NK-92 (cell line): ENCODE results near the gene PUM2.
"Not testable (repeated sequence)": the region's sequence is repeated elsewhere in the genome, so short reads cannot be mapped to it uniquely, and the experiment has no call there.

Source experiments
- DNase-seq: peaks from one replicate; lab custom pipeline; 2025; ENCODE audit not compliant: unreplicated experiment; lab: John Stamatoyannopoulos, UW

Gene PUM2

DNA sequence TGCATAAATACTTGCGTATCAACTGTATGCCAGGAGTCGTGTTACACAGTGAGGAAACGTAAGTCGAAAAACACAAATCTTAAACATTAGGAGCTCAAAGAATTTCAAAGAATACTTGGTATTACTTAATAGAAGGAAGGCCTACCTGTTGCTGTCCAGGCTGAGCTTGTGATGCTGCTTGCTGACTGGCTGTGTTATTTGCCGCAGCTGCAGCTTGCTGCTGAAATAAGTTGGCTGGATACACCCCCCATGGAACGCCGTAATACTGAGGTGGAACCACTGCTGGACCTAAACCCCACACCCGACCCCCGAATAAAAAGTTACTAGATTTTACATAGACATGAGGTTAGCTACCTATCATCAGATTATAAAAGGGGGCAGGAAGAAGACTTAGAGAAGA lies 56.4 kb downstream of the PUM2 start:
- DNase-seq = no peak

DNA sequence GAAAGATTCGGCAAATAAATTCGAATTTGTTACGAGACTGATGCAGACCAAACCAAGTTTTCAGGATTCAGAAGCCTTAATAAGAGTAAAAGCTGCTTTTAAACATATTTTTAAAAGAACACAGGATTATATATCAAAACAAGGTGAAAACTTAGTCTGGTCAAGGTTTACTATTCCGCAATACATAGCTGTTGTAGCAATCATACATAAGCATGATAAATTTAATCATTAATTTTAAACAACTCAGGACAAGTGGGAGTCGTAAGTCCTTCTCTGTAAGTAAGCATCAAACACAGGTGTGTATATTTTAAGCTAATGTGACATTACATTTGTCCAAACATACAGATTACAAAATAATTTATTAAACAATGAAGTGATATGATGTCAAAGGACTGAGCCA lies 57.7 kb downstream of the PUM2 start:
- DNase-seq = no peak

DNA sequence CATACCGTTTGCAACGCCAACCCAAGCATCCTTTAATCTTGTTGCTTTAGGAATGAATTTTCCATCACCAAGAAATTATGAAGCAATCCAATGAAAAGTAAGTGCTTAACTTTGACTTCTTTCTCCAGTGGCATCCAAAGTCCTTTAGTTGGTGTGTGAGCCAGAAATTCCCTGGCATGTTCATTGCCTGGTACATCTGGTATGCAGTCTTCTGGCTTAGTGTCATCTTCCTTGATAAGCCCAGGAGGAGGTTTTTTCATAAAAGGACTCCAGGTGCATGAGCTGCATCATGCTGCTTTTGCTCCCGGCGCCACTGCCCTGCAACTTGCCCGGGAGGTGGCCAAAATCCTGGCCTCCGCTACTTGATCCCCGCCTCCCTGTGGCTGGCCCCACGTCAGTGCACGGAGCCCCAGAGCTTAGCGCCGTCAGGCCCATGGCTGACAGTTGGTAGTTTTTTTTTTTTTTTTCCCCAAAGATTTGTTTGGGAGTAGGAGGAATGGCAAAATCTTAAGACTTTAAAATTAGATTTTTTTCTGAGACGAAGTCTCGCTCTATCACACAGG lies 58.7 kb downstream of the PUM2 start:
- DNase-seq = no peak

DNA sequence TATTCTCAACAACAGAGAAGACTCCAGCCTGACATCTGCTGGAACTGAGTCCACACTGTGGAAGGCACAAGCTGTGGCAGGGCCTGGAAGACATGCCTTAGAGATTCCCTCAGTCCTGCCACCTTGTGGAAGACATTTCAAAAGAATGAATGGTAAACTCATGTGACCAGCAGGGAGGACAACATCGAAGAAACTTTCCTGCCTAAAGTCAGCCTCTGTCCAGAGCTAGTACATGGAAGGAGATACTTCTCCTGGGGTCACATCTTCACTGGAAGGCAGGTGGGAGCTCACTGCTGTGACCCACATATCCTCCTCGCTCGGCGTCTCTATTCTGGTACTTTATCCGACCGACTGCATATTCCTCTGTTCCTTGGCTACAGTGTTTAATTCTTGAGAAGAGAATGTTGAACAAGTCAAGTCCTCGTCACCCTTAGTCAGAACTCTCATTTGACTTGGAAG lies 59.5 kb downstream of the PUM2 start:
- DNase-seq = no peak

DNA sequence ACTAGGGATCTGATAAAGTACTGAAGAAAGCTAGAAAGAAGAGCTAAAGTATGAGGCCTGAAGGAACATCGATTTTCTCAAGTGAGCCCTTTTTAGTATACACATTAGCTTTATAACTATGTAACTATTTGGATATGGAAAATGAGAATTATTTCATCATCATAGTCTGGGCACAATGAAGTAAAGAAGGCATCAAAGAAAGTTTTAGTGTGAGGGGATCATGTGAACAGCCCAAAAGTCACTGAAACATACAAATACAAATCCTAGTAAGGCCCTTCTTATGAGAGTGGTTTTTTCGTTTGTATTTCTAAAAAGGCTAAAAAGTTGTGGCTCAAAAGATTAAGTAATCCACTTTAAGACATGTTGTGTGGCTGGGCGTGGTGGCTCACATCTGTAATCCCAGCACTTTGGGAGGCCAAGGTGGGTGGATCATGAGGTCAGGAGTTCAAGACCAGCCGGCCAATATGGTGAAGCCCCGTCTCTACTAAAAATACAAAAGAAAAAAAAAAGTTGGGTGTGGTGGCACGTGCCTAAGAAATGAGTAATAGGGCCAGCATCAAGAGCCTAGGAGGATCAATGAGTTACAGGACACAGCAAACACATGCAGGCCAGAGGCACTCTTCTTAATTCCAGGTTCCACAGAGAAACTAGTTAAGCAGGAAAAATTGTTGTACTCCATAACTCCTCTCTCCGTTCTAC lies 61.9 kb downstream of the PUM2 start:
- no peak for DNase-seq

DNA sequence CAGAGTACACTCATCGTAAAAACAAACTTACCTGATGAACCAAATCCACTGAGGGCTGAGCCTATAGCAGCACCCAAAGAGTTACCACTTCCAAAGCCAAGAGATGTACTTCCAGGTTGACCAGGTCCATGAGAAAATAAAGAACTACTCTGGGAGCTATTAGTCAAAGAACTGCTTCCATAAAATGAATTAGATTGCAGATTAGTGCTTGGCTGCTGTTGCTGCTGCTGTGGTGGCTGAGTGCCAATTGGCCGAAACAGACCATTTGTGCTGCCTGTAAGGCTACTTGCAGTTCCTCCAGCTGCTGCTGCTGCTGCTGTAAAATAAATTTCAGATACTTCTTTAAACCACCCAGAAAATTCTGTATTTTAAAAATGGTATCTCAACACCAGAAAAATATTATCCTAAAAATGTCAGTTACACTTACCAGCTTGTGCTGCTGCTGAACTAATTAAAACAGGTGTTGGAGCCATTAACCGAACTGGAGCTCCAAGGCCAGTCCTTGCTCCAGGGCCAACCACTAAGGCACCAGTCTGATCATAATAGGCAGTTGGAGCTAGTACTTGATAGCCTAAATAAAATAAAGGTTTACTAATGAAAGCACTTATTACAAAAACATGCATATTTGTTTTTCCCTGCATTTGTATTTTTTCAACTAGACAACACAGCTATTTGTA lies 67.6 kb downstream of the PUM2 start:
- no peak for DNase-seq

DNA sequence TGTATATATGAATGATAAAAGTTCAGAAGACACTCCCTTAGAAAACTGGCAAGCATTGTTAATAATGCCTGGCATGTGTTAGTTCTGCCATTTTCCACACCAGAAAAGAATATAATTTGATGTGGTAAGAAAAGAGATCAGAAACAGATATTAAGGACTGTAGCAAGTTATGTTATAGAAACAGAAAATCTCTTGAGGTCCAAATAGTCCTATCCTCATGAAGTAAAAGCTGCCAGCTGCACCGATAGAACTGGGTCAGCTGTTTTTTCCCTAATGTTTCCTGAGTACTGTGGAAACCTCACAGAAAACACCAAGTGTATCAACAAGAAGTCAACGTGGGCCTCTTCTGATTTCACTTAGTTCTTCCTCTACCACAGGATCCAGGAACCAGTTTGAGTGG lies 68.8 kb downstream of the PUM2 start:
- DNase-seq = no peak

DNA sequence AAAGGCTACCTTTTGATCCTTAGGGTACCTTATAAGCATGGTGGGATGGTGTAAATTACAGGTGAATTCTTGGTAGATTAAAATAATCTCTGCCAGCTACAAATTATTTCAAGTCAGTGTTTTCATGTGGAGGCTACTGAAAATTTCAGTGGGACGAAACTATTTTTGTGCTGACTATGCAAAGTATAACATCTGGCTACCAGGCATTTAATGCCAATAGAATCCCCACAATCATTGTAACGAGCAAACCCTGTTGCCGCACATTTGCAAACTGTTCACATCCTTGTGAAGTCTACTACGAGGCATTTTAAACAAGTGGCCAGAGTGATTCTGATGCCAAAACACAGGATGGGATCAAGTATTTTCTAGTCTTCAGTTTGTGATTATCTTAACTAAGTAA lies 77.6 kb downstream of the PUM2 start:
- no peak for DNase-seq

DNA sequence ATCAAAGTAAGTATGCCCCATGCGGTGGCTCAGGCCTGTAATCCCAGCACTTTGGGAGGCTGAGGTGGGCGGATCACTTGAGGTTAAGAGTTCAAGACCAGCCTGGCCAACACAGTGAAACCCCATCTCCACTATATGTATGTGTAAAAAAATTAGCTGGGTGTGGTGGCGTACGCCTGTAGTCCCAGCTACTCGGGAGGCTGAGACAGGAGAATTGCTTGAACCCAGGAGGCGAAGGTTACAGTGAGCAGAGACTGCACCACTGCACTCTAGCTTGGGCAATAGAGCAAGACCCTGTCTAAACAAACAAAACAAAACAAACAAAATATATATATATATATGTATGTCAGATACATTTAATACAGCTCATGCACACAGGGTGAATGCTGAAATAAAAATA lies 82.3 kb downstream of the PUM2 start:
- not testable (repeated sequence) for DNase-seq

DNA sequence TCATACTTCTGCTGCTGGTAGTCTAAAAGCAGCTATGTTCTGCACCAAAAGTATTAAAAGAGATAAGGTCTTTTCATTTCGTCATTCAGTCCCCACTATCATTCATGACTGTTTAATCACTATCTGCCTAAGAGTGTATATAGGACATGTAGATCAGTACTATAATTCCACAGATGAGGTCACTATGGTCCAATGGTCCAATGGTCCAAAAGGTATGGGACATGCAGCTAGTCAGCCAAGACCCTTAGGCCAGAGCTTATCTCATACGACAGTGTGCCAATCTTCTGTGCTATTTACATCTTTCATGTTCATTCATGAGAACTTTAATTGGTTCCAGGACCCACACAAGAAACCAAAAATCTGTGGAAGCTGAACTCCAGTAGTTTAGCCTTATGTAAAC lies 83.1 kb downstream of the PUM2 start:
- no peak for DNase-seq

DNA sequence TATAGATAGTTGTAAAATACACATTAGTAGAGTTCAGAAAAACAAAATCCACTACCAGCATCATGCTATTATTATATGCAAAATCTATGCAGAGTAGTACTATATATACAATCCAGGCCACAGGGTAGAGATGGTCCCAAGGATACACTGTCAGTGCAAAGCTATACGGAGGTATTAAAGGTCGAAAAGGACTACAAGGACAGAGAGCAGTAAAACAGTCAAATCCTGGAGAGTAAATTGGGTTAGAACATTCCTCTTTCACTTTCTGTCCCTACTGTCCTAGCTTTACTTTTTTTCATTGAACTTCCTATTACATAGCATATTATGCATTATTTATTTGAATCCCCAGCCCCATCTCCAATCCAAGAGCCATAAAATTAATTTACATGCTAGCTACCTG lies 86.0 kb downstream of the PUM2 start:
- no peak for DNase-seq

DNA sequence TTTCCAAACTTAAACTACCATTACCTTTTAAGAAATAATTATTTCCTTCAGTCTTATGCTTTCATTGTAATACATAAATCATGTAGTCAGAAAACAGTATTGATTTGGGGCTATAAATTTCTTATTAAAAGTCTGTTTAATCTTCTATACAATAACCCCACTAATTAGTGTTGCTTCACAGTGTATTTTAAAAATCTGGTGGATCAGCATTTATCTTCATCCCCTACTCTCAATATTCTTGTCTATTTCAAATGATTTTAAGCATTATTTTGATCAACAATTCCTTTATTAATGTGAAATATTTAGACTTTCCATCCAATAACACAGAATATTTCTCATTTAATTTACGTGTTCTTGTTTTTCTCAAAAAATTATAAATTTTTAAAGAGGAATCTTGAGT lies 93.2 kb downstream of the PUM2 start:
- no peak for DNase-seq

DNA sequence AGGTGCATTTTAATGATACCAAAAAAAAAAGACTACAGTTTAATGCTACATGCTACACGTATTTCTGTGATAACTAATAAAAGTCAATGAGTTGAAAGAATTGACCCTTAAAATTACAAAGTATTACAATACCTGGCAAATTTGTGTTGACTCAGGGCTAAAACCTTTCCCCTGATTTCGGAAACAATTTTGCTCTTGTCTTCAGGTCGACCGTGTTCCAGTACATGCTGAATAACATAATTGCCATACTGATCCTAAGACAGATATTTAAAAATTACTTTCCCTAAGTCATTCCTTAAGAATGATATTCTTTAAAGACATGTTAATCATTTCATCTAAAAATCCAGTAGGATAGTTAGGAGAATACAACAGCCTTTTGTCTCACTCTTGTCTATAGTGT lies 95.9 kb downstream of the PUM2 start:
- DNase-seq = no peak

DNA sequence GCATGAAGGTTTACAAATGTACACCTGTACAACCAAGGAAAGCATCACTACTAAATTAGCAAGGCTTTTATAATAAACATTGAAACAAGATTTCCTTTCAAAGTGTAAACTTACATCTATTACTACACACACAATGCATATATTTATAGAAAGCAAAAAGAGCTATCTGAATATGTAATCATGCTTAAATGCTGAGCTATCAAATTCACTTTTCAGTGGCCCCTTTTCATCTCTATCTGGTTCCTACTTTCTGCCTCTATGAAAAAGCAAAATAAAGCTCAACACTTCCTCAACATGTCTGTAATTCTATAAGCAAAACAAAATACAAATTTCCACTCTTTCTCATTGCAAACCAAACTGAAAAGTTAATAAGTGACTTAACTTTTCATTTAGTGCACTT lies 100.2 kb downstream of the PUM2 start:
- DNase-seq = no peak

DNA sequence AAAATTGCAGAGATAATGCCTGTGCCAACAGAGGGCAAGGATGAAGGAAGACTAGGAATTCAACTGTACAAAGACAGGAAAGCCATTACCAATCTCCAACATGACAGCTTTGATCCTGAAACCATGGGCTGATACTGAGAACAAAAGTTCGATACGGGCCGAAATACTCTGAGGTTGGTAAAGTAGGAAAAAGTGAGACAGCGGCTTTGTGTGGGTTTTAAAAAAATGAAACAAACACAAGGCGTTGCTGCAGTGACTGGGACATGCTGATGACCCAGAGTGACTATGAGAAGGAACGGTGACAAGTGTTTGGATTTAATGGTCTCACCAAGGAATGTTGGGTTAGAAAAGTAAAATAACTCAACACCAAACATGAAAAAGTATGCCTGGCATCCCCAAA lies 101.5 kb downstream of the PUM2 start:
- DNase-seq = no peak

DNA sequence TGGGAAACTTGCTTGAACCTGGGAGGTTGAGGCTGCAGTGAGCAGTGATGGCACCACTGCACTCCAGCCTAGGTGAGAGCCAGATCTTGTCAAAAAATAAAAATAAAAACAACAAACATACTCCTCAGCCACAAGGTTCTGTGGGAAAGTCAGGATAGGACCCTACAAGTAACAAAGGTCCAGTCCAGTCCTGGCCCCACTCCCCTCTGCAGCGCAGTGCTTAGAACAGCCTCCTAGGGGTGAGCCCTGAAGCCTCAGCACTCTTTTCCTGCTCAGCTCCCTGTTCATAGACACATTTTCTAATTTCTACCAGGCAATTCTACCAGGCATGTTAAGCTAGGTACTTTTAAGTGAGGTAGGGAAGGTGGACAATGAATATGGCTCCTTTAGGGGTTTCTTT lies 103.6 kb downstream of the PUM2 start:
- no peak for DNase-seq

DNA sequence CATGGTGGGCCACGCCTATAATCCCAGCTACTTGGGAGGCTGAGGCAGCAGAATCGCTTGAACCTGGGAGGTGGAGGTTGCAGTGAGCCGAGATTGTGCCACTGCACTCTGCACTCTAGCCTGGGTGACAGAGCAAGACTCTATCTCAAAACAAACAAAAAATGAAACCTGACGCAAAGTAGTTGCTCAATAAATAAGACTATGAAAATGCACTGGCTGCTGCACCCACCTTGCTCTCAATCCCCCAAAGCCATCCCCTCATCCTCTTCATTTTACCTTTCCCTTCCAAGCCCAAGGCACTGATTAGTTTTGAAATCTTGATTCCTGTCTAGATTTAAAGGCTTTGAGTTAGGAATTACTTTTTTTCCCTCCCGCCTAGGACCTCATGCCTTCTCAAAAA lies 107.0 kb downstream of the PUM2 start:
- not testable (repeated sequence) for DNase-seq

DNA sequence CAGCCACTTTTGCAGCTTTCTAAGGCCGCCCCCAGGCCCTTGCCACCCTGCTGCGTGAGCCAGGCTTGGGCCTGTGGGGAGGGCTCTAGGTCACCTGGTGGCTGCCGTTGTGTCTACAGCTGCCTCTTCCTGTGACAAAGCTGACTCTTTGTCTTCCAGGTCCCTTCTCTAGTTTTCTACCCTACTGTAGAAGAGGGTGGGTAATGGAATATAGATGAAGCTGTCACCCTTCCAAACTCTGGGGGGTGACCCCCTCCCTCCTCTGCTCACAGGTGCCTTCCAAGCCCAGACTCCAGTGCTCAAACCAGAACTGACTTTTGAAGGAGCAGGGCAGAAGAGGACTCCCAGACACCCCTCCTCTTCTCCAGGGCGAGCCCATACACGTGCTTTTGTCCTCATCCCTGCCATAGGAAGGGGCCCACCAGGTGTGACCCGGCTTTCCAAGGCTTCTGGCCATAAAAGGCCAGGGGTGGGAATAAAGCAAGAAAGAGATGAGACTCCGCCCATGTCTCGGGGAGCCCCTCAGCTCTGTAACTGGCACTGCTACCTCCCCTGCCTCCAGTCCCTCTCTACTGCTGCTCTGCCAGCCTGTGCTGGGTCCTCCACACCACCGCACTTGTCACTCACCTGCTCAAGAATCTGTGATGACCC lies 107.8 kb downstream of the PUM2 start:
- no peak for DNase-seq

DNA sequence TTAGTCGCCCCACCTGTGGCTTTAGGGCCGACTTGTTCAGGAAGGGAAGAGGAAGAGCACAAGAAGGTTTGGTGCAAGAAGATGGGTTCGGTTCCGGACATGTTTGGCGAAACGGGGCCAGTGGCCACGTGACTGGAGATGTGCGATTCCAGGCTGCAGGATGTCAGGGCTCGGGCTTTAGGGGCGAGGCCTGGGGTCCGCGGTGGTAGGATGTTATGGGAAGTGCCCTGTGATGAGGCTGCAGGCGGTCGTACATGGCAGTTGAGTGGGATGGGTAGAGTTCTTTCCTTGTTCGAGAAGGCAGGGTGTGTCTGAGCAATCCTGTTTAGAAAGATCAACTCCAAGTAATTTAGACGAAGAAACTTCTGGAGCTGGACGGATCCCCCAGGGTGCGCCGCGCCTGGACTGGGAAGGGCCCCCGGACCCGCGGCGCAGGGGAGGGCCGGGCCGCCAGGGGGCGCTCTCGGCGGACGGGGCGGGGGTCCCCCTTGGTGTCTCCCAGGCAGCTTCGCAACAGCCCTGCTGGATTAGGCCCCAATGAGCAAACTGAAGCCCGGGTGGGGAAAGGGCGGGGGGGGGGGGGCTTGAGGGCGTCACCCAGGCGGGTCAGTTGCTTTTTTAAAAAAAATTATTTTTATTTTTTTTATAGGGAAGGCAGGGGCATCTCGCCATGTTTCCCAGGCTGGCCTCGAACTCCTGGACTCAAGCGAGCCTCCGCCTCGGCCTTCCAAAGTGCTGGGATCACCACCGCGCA lies 108.5 kb downstream of the PUM2 start:
- no peak for DNase-seq

DNA sequence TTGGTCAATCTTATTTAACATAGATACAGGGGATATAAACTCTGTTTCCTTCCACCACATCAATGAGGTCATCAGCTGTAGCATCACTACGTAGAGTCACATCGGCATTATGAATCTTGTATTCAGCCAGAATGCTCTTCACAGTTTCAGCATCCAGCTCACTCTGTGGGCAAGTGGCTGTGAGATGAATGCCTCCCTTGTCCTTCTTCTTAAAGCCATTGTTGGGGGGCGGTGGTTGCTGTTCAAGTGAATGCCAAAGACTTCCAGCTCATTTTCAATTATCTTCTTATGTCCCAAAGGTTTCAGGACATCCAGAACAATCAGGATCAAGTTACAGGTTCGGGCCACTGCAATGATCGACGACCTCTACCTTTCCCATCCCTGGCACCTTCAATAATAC lies 110.4 kb downstream of the PUM2 start:
- not testable (repeated sequence) for DNase-seq

DNA sequence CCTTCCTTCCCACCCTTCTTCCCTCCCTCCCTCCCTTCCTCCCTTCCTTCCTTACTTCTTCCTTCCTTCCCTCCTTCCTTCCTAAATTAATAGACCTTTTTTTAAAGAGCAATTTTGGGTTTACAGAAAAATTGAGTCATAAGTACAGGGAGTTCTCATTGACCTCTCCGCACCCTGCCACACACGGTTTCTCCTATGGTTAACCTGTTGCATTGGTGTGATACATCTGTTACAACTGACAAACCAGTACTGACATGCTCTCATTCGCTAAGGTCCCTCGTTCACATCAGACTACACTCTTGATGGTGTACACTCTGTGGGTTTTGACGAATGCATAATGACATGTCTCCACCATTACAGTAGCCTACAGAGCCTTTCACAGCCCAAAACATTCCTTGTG lies 114.1 kb downstream of the PUM2 start:
- DNase-seq = no peak
